Thyroid gland (tissue), 4 donors: ENCODE data around the gene ST8SIA4.

ENCODE experiments used
- POLR2A ChIP-seq, 2 donors: fragments of 450-650 bp; IDR thresholded peaks; one replicate each; pipeline ENCODE4 v1.6.1; 2017; ENCODE audit warnings: antibody characterized with exemption in 2 of 2, mild to moderate bottlenecking in 2 of 2, moderate library complexity in 1 of 2
- TF ChIP-seq, protein P1 (sequence below), 6 experiments: fragments of 200-600 bp in 3 of 6; fragments of 450-650 bp in 3 of 6; sonication (generic) in 3 of 6; IDR thresholded peaks; one replicate each; pipeline ENCODE4 v1.5.1; 2016 to 2019; ENCODE audit warnings: antibody characterized with exemption in 6 of 6, mild to moderate bottlenecking in 2 of 6, inconsistent platforms in 1 of 6, moderate library complexity in 1 of 6

DNA sequence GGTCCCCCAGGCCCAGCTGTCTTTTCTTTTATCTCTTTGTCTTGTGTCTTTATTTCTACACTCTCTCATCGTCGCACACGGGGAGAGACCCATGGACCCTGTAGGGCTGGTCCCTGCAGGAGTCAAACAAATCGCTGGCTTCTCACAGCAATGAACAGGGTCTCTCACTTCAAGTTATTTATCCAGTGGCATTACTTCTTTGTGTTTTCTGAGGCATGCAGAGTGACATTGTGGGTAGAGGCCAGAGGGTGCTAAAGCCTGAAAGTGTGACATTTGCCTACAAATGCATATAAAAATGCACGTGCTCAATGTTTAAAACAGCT, 127.6 kb downstream of the ST8SIA4 start:
- TF ChIP-seq POLR2A (IDR thresholded peaks at IDR 0.05) = no peak
- TF ChIP-seq, protein P1, sequence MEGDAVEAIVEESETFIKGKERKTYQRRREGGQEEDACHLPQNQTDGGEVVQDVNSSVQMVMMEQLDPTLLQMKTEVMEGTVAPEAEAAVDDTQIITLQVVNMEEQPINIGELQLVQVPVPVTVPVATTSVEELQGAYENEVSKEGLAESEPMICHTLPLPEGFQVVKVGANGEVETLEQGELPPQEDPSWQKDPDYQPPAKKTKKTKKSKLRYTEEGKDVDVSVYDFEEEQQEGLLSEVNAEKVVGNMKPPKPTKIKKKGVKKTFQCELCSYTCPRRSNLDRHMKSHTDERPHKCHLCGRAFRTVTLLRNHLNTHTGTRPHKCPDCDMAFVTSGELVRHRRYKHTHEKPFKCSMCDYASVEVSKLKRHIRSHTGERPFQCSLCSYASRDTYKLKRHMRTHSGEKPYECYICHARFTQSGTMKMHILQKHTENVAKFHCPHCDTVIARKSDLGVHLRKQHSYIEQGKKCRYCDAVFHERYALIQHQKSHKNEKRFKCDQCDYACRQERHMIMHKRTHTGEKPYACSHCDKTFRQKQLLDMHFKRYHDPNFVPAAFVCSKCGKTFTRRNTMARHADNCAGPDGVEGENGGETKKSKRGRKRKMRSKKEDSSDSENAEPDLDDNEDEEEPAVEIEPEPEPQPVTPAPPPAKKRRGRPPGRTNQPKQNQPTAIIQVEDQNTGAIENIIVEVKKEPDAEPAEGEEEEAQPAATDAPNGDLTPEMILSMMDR (IDR thresholded peaks at IDR 0.05) = no peak
